ENCODE measurements around the gene HEXD.
"Not testable (repeated sequence)": the region's sequence is repeated elsewhere in the genome, so short reads cannot be mapped to it uniquely, and the experiment has no call there.

HEXD gene

DNA sequence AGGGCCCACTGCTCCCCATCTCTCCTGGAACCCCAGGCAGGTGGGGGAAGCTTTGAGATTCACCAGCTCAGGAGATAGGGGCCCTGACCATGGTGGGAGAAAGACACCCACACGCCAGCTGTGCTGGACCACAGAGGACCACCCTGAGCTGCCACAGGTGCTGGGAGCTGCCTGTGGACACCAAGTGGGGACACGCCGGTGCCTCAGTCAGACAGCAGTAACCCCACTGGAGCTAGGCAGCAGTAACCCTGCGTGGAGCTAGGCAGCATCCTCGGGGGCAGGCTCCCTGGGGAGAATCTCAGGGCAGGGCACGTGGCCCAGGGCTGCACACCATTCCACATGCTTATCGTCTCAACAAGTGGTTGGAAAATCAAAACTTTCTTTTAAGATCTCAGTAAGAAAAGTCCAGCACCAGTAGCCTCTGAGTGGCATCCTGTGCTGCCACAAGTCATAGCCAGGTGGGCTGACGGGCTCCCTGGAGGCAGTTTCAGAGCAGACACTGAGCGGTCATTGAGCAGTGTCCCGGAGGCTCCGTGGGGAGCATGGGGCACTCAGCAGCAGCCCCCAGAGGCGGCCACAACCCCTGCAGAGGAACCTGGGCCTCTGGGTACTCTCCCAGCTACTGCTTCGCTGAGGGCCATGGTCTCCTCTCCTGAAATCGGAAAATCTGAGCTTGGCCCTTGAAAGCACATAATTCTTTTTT is 8.0 kb upstream of the HEXD start:
- TF ChIP-seq, protein P1, sequence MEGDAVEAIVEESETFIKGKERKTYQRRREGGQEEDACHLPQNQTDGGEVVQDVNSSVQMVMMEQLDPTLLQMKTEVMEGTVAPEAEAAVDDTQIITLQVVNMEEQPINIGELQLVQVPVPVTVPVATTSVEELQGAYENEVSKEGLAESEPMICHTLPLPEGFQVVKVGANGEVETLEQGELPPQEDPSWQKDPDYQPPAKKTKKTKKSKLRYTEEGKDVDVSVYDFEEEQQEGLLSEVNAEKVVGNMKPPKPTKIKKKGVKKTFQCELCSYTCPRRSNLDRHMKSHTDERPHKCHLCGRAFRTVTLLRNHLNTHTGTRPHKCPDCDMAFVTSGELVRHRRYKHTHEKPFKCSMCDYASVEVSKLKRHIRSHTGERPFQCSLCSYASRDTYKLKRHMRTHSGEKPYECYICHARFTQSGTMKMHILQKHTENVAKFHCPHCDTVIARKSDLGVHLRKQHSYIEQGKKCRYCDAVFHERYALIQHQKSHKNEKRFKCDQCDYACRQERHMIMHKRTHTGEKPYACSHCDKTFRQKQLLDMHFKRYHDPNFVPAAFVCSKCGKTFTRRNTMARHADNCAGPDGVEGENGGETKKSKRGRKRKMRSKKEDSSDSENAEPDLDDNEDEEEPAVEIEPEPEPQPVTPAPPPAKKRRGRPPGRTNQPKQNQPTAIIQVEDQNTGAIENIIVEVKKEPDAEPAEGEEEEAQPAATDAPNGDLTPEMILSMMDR (IDR thresholded peaks at IDR 0.05), result no peak
- peaks cover 8 to 59% (median 16%) of the 10 kb centered on the region in 3 donors for H3K36me3 ChIP-seq
- intact Hi-C loops (cut with DNase I; ENCODE audit: low total_unique reads), result loop anchor here (5.0 kb wide), 1 partner anchor 53 kb away; the partner anchor contains the start of gene TEX19

DNA sequence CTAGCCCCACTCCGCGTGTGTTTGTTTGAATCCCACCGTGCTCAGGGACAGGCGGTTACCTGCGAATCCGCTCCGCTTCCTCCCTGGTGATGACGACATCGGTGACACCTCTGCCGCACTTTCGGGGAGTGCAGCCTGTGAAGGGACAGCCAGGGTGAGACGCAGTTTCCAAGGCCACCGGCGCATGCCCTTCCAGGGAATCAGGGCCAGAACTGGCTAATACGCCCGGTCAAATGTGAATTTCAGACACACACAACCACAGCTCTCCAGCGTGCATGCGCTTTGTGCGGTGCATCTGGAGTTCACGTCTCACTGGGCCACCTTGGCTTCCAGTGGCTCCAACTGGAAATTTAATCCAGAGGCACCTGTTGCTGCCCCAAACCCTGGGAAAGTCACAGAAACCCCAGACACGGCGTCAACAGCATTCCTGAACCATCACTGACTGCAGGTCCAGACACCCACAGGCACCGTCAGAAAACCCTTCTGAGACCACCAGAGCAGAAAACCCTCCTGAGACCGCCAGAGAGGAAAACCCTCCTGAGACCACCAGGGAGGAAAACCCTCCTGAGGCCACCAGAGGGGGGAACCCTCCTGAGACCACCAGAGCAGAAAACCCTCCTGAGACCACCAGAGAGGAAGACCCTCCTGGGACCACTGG is 6.6 kb upstream of the HEXD start:
- no peak overlapping the region for H3K4me3 ChIP-seq
- TF ChIP-seq, protein P1 (IDR thresholded peaks at IDR 0.05), result no peak
- no peaks in the 10 kb centered on the region for H3K27me3 ChIP-seq
- peaks cover 0 to 5% (median 4%) of the 10 kb centered on the region in 4 donors for H3K4me1 ChIP-seq
- peaks cover 8 to 46% (median 12%) of the 10 kb centered on the region in 3 donors for H3K36me3 ChIP-seq
- DNase-seq, result no peak
- intact Hi-C loops (cut with DNase I; ENCODE audit: low total_unique reads), result loop anchor here (5.0 kb wide), 1 partner anchor 54 kb away; the partner anchor contains the start of gene TEX19
- no peaks in the 10 kb centered on the region for H3K9me3 ChIP-seq
- no peak overlapping the region for H3K27ac ChIP-seq

More for the DNA sequence above, 8.0 kb upstream of the HEXD start:
- no peak overlapping the region for H3K27ac ChIP-seq
- no peak for DNase-seq
- H3K9me3 ChIP-seq, result no peaks in the 10 kb centered on the region
- peaks cover 0 to 5% (median 4%) of the 10 kb centered on the region in 4 donors for H3K4me1 ChIP-seq
- H3K27me3 ChIP-seq, result no peaks in the 10 kb centered on the region
- H3K4me3 ChIP-seq, result no peak overlapping the region

DNA sequence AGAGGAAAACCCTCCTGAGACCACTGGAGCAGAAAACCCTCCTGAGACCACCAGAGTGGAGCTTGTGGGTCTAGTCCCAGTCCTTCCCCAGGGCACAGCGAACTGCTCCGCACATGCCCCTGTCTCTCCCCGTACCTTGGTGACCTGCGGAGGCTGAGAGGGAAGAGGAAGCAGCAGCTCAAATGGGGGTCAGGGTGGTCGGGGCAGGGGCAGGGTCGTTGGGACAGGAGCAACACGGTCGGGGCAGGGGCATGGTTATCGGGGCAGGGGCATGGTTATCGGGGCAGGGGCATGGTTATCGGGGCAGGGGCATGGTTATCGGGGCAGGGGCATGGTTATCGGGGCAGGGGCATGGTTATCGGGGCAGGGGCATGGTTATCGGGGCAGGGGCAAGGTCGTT is 6.1 kb upstream of the HEXD start:
- H3K27me3 ChIP-seq, H3K4me1 ChIP-seq, DNase-seq, H3K27ac ChIP-seq, H3K4me3 ChIP-seq, H3K9me3 ChIP-seq: not testable (repeated sequence)
- intact Hi-C loops (cut with DNase I; ENCODE audit: low total_unique reads), result loop anchor here (5.0 kb wide), 1 partner anchor 55 kb away; the partner anchor contains the start of gene TEX19
- peaks cover 8 to 42% (median 12%) of the 10 kb centered on the region in 3 donors for H3K36me3 ChIP-seq

DNA sequence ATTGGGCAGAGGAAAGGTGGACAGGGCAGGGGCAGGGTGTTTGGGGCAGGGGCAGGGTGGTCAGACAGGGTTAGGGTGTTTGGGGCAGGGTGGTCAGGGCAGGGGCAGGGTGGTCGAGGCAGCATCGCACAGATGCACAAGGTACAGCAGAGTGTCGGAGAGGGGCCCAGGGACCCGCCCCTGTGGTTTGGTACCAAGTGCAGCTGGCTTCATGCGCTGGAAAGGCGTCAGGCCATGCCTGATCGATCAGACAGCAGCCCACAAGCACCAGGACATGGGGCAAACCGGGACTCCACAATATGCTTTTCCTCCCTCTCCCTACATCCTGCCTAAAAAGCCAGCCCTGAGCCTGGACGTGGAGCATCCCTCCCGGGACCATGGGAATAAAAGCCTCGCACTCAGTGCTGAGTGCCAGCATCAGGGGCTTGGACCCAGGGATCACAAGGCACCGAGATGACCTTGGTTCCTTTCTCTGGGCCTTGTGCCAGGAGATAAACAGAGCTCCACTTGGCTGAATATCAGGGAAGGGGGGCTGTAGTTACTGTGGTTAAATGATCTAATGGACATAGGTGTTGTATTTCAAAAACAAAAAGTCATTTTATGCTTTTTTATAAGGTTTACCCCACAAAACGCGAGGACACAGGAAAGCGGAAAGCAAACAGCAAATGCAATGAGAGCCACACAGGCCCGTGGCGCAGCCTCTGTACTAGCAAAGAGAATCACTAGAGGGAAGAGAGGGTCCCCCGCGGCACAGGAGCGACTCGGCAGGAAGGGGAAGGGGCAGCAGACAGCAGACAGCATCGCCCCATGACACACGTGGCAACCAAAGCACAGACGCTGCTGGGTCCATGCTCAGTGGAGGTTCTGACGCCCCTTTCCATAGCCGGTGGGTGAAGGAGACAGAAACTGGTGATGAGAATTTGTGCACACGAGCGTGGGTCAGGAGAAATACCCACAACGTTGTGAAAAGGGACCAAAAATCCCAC is 5.3 kb upstream of the HEXD start:
- no peaks in the 10 kb centered on the region for H3K27me3 ChIP-seq
- no peak overlapping the region for H3K27ac ChIP-seq
- intact Hi-C loops (cut with DNase I; ENCODE audit: low total_unique reads), result loop anchor here (5.0 kb wide), 1 partner anchor 56 kb away; the partner anchor contains the start of gene TEX19
- no peaks in the 10 kb centered on the region for H3K9me3 ChIP-seq
- peaks cover 8 to 34% (median 12%) of the 10 kb centered on the region in 3 donors for H3K36me3 ChIP-seq
- H3K4me1 ChIP-seq, result peaks cover 0 to 14% (median 8%) of the 10 kb centered on the region in 4 donors
- no peak for DNase-seq
- TF ChIP-seq, protein P1 (IDR thresholded peaks at IDR 0.05), result no peak
- H3K4me3 ChIP-seq, result no peak overlapping the region

DNA sequence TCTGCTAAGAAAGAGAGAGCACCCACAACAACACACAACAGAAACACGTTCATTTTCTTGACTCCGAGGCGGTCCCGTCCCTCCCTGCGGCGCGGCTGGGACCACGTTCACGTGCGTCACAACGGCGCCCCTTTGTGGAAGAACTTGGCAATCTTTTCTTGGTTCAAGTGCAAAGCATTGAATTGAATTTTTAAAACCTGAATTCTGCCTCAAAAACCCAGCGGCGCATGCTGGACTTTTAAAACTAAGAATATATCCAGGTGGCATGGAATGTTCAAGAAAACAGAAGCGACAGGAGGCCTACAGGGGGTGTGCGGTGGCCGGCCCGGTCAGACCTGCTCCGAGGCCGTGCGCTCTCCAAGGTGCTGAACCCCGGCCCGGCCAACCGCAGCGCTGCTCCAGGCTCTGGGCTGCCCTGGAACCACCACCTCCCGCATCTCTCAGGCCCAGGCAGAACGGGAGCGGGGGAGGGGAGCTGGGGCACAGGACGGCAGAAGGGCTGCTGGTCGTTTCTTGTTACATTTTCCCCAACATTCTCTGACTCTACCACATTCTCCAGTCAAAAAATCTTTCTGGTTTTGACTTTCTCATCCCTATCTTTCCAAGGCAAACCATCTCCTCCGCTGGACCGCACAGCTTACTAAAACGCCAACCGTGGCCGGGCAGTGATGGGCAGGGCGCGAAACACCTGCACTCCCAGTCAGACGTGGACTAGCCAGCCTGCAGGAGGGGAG is 3.4 kb upstream of the HEXD start:
- TF ChIP-seq, protein P1 (IDR thresholded peaks at IDR 0.05), result peak; percentile 66 to 74
- intact Hi-C loops (cut with DNase I; ENCODE audit: low total_unique reads), result loop anchor here (5.0 kb wide), 2 partner anchors 57 to 138 kb away; partner anchors contain the start of gene TEX19

More for the DNA sequence above, 3.4 kb upstream of the HEXD start:
- Histone ChIP-seq H3K9me3 (no peaks in the 10 kb centered on the region), H3K4me3 (no peak overlapping the region), H3K36me3 (peaks cover 0 to 18% (median 0%) of the 10 kb centered on the region in 3 donors), H3K27ac (no peak overlapping the region), H3K27me3 (no peaks in the 10 kb centered on the region), H3K4me1 (peaks cover 0 to 24% (median 15%) of the 10 kb centered on the region in 4 donors)
- DNase-seq, result peak; percentile 41 to 79
